ENCODE measurements around the gene IP6K1.

DNA sequence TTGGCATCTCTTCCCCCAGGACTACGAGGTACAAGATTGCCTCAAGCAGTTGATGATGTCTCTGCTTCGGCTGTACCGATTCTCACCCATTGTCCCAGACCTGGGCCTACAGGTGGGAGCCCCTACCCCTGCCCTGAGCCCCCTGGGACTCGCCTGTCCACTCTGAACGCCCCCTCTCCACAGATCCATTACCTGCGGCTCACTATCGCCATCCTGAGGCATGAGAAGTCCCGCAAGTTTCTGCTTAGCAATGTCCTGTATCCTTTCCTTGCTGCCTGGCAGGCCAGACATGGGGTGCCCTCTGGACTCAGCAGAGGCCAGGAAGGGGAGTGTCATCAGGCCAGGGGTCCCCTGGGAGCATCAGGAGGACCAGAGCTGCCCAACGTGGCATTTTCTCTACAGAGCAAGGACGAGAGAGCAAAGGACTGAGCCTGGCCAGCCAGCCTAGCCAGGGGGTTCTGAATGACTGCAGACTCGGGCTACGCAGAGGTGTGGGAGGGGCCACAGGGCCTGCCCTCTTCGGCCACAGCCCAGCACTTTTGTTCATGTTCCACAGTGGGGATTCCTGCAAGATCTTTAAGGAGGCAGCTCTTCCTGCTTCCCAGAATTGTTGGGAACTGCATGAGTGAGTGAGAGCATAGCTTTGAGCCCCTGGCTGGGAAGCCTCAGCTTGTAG is 85.8 kb downstream of the IP6K1 start:
- TF ChIP-seq, protein P1, sequence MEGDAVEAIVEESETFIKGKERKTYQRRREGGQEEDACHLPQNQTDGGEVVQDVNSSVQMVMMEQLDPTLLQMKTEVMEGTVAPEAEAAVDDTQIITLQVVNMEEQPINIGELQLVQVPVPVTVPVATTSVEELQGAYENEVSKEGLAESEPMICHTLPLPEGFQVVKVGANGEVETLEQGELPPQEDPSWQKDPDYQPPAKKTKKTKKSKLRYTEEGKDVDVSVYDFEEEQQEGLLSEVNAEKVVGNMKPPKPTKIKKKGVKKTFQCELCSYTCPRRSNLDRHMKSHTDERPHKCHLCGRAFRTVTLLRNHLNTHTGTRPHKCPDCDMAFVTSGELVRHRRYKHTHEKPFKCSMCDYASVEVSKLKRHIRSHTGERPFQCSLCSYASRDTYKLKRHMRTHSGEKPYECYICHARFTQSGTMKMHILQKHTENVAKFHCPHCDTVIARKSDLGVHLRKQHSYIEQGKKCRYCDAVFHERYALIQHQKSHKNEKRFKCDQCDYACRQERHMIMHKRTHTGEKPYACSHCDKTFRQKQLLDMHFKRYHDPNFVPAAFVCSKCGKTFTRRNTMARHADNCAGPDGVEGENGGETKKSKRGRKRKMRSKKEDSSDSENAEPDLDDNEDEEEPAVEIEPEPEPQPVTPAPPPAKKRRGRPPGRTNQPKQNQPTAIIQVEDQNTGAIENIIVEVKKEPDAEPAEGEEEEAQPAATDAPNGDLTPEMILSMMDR (IDR thresholded peaks at IDR 0.05 in 8 of 11, conservative IDR thresholded peaks at IDR 0.05 in 3 of 11): no peak
- no peak for TF ChIP-seq POLR2A (IDR thresholded peaks at IDR 0.05)
- TF ChIP-seq POLR2AphosphoS5 (IDR thresholded peaks at IDR 0.05): no peak
